GM23248 (cell line): ENCODE data around the gene RC3H2.

Experiments used
- EZH2 ChIP-seq: fragments of 200-600 bp; sonication (generic); IDR thresholded peaks from 2 replicates; pipeline ENCODE4 v1.6.1; 2018; ENCODE audit warnings: antibody characterized with exemption, mild to moderate bottlenecking; ENCODE audit not compliant: insufficient read depth, poor library complexity, severe bottlenecking
- EZH2phosphoT487 ChIP-seq: fragments of 200-600 bp; sonication (generic); IDR thresholded peaks from 2 replicates; pipeline ENCODE4 v1.6.1; 2018; ENCODE audit warnings: antibody characterized with exemption, moderate library complexity, mild to moderate bottlenecking, low read depth; ENCODE audit not compliant: insufficient read depth

DNA sequence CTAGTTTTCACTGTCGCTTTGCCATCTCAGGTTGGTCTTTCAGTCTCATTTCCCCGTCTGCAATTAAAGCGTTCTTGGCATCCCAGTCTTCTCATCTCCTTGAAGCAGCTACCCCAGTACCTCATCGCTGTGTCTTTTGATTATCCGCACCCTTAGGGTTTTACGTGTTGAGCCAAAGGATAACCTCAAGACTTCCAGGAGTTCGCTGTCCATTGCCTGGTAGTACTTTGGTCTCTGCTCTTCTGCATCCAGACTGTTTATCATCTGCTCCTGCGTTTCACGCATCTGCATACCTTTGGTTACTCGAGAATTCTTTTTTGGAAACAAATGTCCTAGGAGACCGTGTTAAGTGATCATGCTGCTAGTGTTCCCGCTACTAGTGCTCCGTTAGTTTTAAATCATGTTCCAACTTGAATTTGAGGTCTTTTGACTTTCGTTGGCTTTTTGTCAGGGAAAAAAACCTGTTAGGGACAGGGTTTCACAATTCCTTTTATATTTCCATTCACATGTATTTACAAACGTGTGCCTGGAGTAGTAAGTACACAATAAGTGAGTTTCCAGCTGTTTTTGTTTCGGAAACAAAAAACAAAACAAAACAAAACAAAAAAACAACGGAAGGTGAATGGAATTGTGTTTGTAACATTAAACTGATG is 36.5 kb upstream of the RC3H2 start:
- TF ChIP-seq EZH2 (no peak), EZH2phosphoT487 (no peak)
